ENCODE measurements around the gene MYO10. TPM values are rescaled to one million over a fixed set of nuclear protein-coding genes. Genes with fewer than 3 reads are reported as not detected.

The MYO10 gene
- total and polyA plus RNA-seq, 2 of the 8 experiments (the other 6 are each of a cell fraction or from before 2014, with no cell fraction given) = 21.5 to 107 TPM

- TF ChIP-seq CHD7 (IDR thresholded peaks at IDR 0.05; ENCODE audit: insufficient replicate concordance, low read length) (no peak), POLR2AphosphoS5 (IDR thresholded peaks at IDR 0.05; ENCODE audit: low read depth, low read length) (no peak), POU5F1 (IDR thresholded peaks at IDR 0.05; ENCODE audit: low read depth, low read length) (no peak), BCL11A (IDR thresholded peaks at IDR 0.05; ENCODE audit: low read depth in 2 of 2, low read length in 2 of 2) (no peak)
These were observed 108.3 kb downstream of the MYO10 start (continued) for GRCh38 chr5:16827755-16828154.
